Stimulated activated memory B cell treated with anti-CD40 and anti-IgM and Interleukin-4, amounts not matched to agents 10 μg/mL and 1 μg/mL and 100 μg/mL, for 72 hours (primary cell): ENCODE measurements around the gene RAB12.
"Not testable (repeated sequence)": the region's sequence is repeated elsewhere in the genome, so short reads cannot be mapped to it uniquely, and the experiment has no call there.

Experiments used
- ATAC-seq: fragments of 150-1000 bp; cut with Tn5 transposase; 2 replicates; pipeline ENCODE4 v1.10.0; 2021
- H3K27ac Mint-ChIP-seq: one replicate; pipeline ENCODE4 v1.8.0; 2022; ENCODE audit warnings: mild to moderate bottlenecking, mixed read lengths
- H3K27me3 Mint-ChIP-seq: one replicate; pipeline ENCODE4 v1.8.0; 2022; ENCODE audit warnings: mixed read lengths
- H3K36me3 Mint-ChIP-seq: one replicate; pipeline ENCODE4 v1.8.0; 2022; ENCODE audit warnings: mixed read lengths
- H3K4me1 Mint-ChIP-seq: one replicate; pipeline ENCODE4 v1.8.0; 2022; ENCODE audit warnings: mixed read lengths
- H3K4me3 Mint-ChIP-seq: one replicate; pipeline ENCODE4 v1.8.0; 2022; ENCODE audit warnings: mild to moderate bottlenecking, moderate library complexity, mixed read lengths
- H3K9me3 Mint-ChIP-seq: one replicate; pipeline ENCODE4 v1.8.0; 2022; ENCODE audit warnings: mixed read lengths

The RAB12 gene

GRCh38 chr18:8608795-8609658, at the start of gene RAB12:
Gene RAB12 (plus strand): TSS chr18:8609437. CDS start chr18:8609440, 3 bp downstream.
- H3K4me1 Mint-ChIP-seq = peaks cover 71% of the 10 kb centered on the region

GRCh38 chr18:8559612-8560186, 49.5 kb upstream of the RAB12 start:
- no peak for ATAC-seq
- H3K4me1 Mint-ChIP-seq = no peaks in the 10 kb centered on the region
- no peaks in the 10 kb centered on the region for H3K27me3 Mint-ChIP-seq
- no peak overlapping the region for H3K4me3 Mint-ChIP-seq
- H3K27ac Mint-ChIP-seq = no peak overlapping the region
- H3K9me3 Mint-ChIP-seq = peaks cover 6% of the 10 kb centered on the region
- H3K36me3 Mint-ChIP-seq = no peaks in the 10 kb centered on the region

More at GRCh38 chr18:8608795-8609658, at the start of gene RAB12:
- peaks cover 15% of the 10 kb centered on the region for H3K36me3 Mint-ChIP-seq
- peak within 1 kb of the TSS; percentile 86 for H3K27ac Mint-ChIP-seq
- no peaks in the 10 kb centered on the region for H3K27me3 Mint-ChIP-seq
- peaks cover 6% of the 10 kb centered on the region for H3K9me3 Mint-ChIP-seq
- H3K4me3 Mint-ChIP-seq = peak within 1 kb of the TSS; percentile 93
- peak; percentile 93 for ATAC-seq

GRCh38 chr18:8561123-8561910, 47.9 kb upstream of the RAB12 start:
- Mint-ChIP-seq H3K4me3 (no peak overlapping the region), H3K4me1 (no peaks in the 10 kb centered on the region), H3K27ac (no peak overlapping the region), H3K9me3 (peaks cover 6% of the 10 kb centered on the region), H3K27me3 (no peaks in the 10 kb centered on the region), H3K36me3 (no peaks in the 10 kb centered on the region)
- no peak for ATAC-seq

GRCh38 chr18:8562070-8562469, 47.2 kb upstream of the RAB12 start:
- ATAC-seq = no peak
- Mint-ChIP-seq H3K27me3 (no peaks in the 10 kb centered on the region), H3K36me3 (no peaks in the 10 kb centered on the region), H3K4me1 (no peaks in the 10 kb centered on the region), H3K4me3 (no peak overlapping the region), H3K9me3 (peaks cover 6% of the 10 kb centered on the region), H3K27ac (no peak overlapping the region)

- Mint-ChIP-seq H3K9me3 (peaks cover 6% of the 10 kb centered on the region), H3K4me3 (no peak overlapping the region), H3K4me1 (no peaks in the 10 kb centered on the region), H3K27ac (no peak overlapping the region), H3K36me3 (no peaks in the 10 kb centered on the region), H3K27me3 (no peaks in the 10 kb centered on the region)
- ATAC-seq = no peak
Observed at GRCh38 chr18:8562919-8563318, 46.3 kb upstream of the RAB12 start.

GRCh38 chr18:8571399-8571798, 37.8 kb upstream of the RAB12 start:
- ATAC-seq = no peak
- no peak overlapping the region for H3K4me3 Mint-ChIP-seq
- no peaks in the 10 kb centered on the region for H3K9me3 Mint-ChIP-seq
- H3K4me1 Mint-ChIP-seq = no peaks in the 10 kb centered on the region
- H3K27ac Mint-ChIP-seq = no peak overlapping the region
- H3K27me3 Mint-ChIP-seq = peaks cover 8% of the 10 kb centered on the region
- no peaks in the 10 kb centered on the region for H3K36me3 Mint-ChIP-seq

GRCh38 chr18:8573766-8574165, 35.5 kb upstream of the RAB12 start:
- H3K4me3 Mint-ChIP-seq, H3K4me1 Mint-ChIP-seq, H3K9me3 Mint-ChIP-seq, ATAC-seq, H3K36me3 Mint-ChIP-seq, H3K27ac Mint-ChIP-seq: not testable (repeated sequence)
- peaks cover 26% of the 10 kb centered on the region for H3K27me3 Mint-ChIP-seq

- Mint-ChIP-seq H3K27me3 (peaks cover 62% of the 10 kb centered on the region), H3K9me3 (peaks cover 2% of the 10 kb centered on the region), H3K36me3 (peaks cover under 1% of the 10 kb centered on the region), H3K4me3 (no peak overlapping the region), H3K27ac (no peak overlapping the region), H3K4me1 (peaks cover 5% of the 10 kb centered on the region)
- ATAC-seq = no peak
Observed at GRCh38 chr18:8584798-8585197, 24.4 kb upstream of the RAB12 start.

GRCh38 chr18:8586941-8587340, 22.3 kb upstream of the RAB12 start:
- Mint-ChIP-seq H3K9me3 (peaks cover 9% of the 10 kb centered on the region), H3K4me1 (peaks cover 5% of the 10 kb centered on the region), H3K27me3 (peaks cover 46% of the 10 kb centered on the region), H3K27ac (no peak overlapping the region), H3K4me3 (no peak overlapping the region), H3K36me3 (peaks cover 8% of the 10 kb centered on the region)
- ATAC-seq = no peak

- peaks cover under 1% of the 10 kb centered on the region for H3K36me3 Mint-ChIP-seq
- H3K4me1 Mint-ChIP-seq = peaks cover 2% of the 10 kb centered on the region
- H3K4me3 Mint-ChIP-seq = no peak overlapping the region
- H3K9me3 Mint-ChIP-seq = peaks cover under 1% of the 10 kb centered on the region
- no peak overlapping the region for H3K27ac Mint-ChIP-seq
- no peak for ATAC-seq
- H3K27me3 Mint-ChIP-seq = no peaks in the 10 kb centered on the region
Observed at GRCh38 chr18:8595445-8595844, 13.8 kb upstream of the RAB12 start.

GRCh38 chr18:8601277-8602032, 7.8 kb upstream of the RAB12 start:
- Mint-ChIP-seq H3K27me3 (no peaks in the 10 kb centered on the region), H3K4me3 (peak overlapping the region; percentile 31), H3K4me1 (peaks cover 54% of the 10 kb centered on the region), H3K27ac (peak overlapping the region; percentile 81), H3K9me3 (peaks cover 6% of the 10 kb centered on the region), H3K36me3 (peaks cover 5% of the 10 kb centered on the region)
- ATAC-seq = peak; percentile 91

- Mint-ChIP-seq H3K4me3 (peak overlapping the region; percentile 5), H3K9me3 (peaks cover 6% of the 10 kb centered on the region), H3K4me1 (peaks cover 54% of the 10 kb centered on the region), H3K27me3 (no peaks in the 10 kb centered on the region), H3K27ac (peak overlapping the region; percentile 81), H3K36me3 (peaks cover 5% of the 10 kb centered on the region)
- peak; percentile 2 for ATAC-seq
Observed at GRCh38 chr18:8602040-8602439, 7.2 kb upstream of the RAB12 start.

GRCh38 chr18:8602557-8602956, 6.7 kb upstream of the RAB12 start:
- H3K27me3 Mint-ChIP-seq = no peaks in the 10 kb centered on the region
- H3K4me3 Mint-ChIP-seq = no peak overlapping the region
- H3K9me3 Mint-ChIP-seq = peaks cover 6% of the 10 kb centered on the region
- ATAC-seq = no peak
- peaks cover 57% of the 10 kb centered on the region for H3K4me1 Mint-ChIP-seq
- peak overlapping the region; percentile 81 for H3K27ac Mint-ChIP-seq
- peaks cover 5% of the 10 kb centered on the region for H3K36me3 Mint-ChIP-seq

- H3K9me3 Mint-ChIP-seq = peaks cover 6% of the 10 kb centered on the region
- peak overlapping the region; percentile 81 for H3K27ac Mint-ChIP-seq
- peak overlapping the region; percentile 78 for H3K4me3 Mint-ChIP-seq
- H3K27me3 Mint-ChIP-seq = no peaks in the 10 kb centered on the region
- peaks cover 5% of the 10 kb centered on the region for H3K36me3 Mint-ChIP-seq
- H3K4me1 Mint-ChIP-seq = peaks cover 70% of the 10 kb centered on the region
- ATAC-seq = no peak
Observed at GRCh38 chr18:8603663-8604520, 5.3 kb upstream of the RAB12 start.
